GM12878 (cell line): ENCODE results near the gene PPT2. TPM values are rescaled to one million over a fixed set of nuclear protein-coding genes. Genes with fewer than 3 reads are reported as not detected.

Source experiments
- ATF3 ChIP-seq: IDR thresholded peaks from 2 replicates; pipeline ENCODE4 v1.6.1; 2011; ENCODE audit warnings: low read depth, mild to moderate bottlenecking, low read length, moderate library complexity, borderline replicate concordance; ENCODE audit errors: extremely low read depth
- BMI1 ChIP-seq: fragments of 450-650 bp; IDR thresholded peaks from 2 replicates; pipeline ENCODE4 v1.6.1; 2016; ENCODE audit warnings: mild to moderate bottlenecking, moderate library complexity, borderline replicate concordance
- CBX5 ChIP-seq: sonication (generic); IDR thresholded peaks from 2 replicates; pipeline ENCODE4 v1.6.1; 2016; ENCODE audit warnings: low read depth, moderate library complexity, mild to moderate bottlenecking, inconsistent platforms
- CREM ChIP-seq: IDR thresholded peaks from 2 replicates; pipeline ENCODE4 v1.6.1; 2014; ENCODE audit warnings: antibody characterized with exemption, low read depth
- FOXK2 ChIP-seq: fragments of 450-650 bp; IDR thresholded peaks from 2 replicates; pipeline ENCODE4 v1.6.1; 2017; ENCODE audit warnings: mild to moderate bottlenecking, moderate library complexity
- GABPA ChIP-seq: IDR thresholded peaks from 2 replicates; pipeline ENCODE4 v1.6.1; 2014; ENCODE audit warnings: antibody characterized with exemption, low read depth, mild to moderate bottlenecking, inconsistent platforms
- HDAC2 ChIP-seq: fragments of 200-600 bp; sonication (generic); IDR thresholded peaks from 2 replicates; pipeline ENCODE4 v1.6.1; 2017
- IKZF2 ChIP-seq, 2 experiments: fragments of 450-650 bp; IDR thresholded peaks; 2 replicates each; pipeline ENCODE4 v1.6.1; 2017; ENCODE audit warnings: mild to moderate bottlenecking in 2 of 2, moderate library complexity in 2 of 2
- MAX ChIP-seq: IDR thresholded peaks from 2 replicates; pipeline ENCODE4 v1.6.1; 2012; ENCODE audit warnings: low read depth, low read length, improper control_type of control experiment
- MEF2A ChIP-seq: IDR thresholded peaks from 2 replicates; pipeline ENCODE4 v1.6.1; 2011; ENCODE audit warnings: low read depth, mild to moderate bottlenecking, low read length, moderate library complexity; ENCODE audit not compliant: insufficient read depth
- MLLT1 ChIP-seq: fragments of 450-650 bp; IDR thresholded peaks from 2 replicates; pipeline ENCODE4 v1.6.1; 2016; ENCODE audit warnings: mild to moderate bottlenecking
- MXI1 ChIP-seq: fragments of 150-350 bp; IDR thresholded peaks from 2 replicates; pipeline ENCODE4 v1.6.1; 2011; ENCODE audit warnings: low read depth, mild to moderate bottlenecking, inconsistent platforms, low read length, improper control_type of control experiment
- SMARCA5 ChIP-seq: fragments of 450-650 bp; IDR thresholded peaks from 2 replicates; pipeline ENCODE4 v1.6.1; 2017; ENCODE audit warnings: mild to moderate bottlenecking
- SMC3 ChIP-seq: IDR thresholded peaks from 2 replicates; pipeline ENCODE4 v1.6.1; 2011; ENCODE audit warnings: low read length, improper control_type of control experiment, borderline replicate concordance
- SRF ChIP-seq, 2 experiments: IDR thresholded peaks; 2 replicates each; pipeline ENCODE4 v1.6.1; 2011; ENCODE audit warnings: low read depth in 2 of 2, low read length in 2 of 2, mild to moderate bottlenecking in 1 of 2, moderate library complexity in 1 of 2
- TCF3 ChIP-seq: IDR thresholded peaks from 2 replicates; pipeline ENCODE4 v1.6.1; 2012; ENCODE audit warnings: low read depth, mild to moderate bottlenecking, low read length, borderline replicate concordance; ENCODE audit not compliant: insufficient read depth
- ZBTB11 ChIP-seq: fragments of 450-650 bp; formaldehyde crosslinking; IDR thresholded peaks from 2 replicates; pipeline ENCODE4 v1.5.0; 2022; ENCODE audit warnings: mild to moderate bottlenecking, missing genetic modification characterization
- ZNF207 ChIP-seq: fragments of 450-650 bp; IDR thresholded peaks from 2 replicates; pipeline ENCODE4 v1.6.1; 2014; ENCODE audit warnings: antibody characterized with exemption, mild to moderate bottlenecking, borderline replicate concordance
- polyA plus RNA-seq, 11 experiments: library from polyadenylated mRNA; depleted of rRNA in 4 of 11; unstranded in 6 of 11; stranded (reverse) in 5 of 11; fragments of >200 nt; fragmentation: Nextera tagmentation in 4 of 11; fragmentation: Illumina TruSeq in 1 of 11; extraction: Ambion mirVana in 4 of 11; extraction: Trizol in 1 of 11; gene quantifications; 1 replicate in 1 of 11; 2 replicates in 10 of 11; pipeline versions ENCODE4 v1.2.1 to v1.2.3, GENCODE V29; 2011 to 2016; ENCODE audit warnings: inconsistent platforms in 2 of 11, missing spikeins in 2 of 11, low read depth in 1 of 11
- total RNA-seq, 4 experiments: library from RNA; depleted of rRNA in 3 of 4; stranded (reverse); fragments of >200 nt in 3 of 4; fragmentation: Illumina TruSeq in 1 of 4; extraction: Trizol in 1 of 4; gene quantifications; 2 replicates each; pipeline versions ENCODE4 v1.2.1 to v1.2.3, GENCODE V29; 2013 to 2021
- TF ChIP-seq, protein P1 (sequence below), 3 experiments: IDR thresholded peaks in 2 of 3; conservative IDR thresholded peaks in 1 of 3; 2 replicates each; pipeline ENCODE4 v1.5.1; 2011; ENCODE audit warnings: low read depth in 3 of 3, low read length in 3 of 3, mild to moderate bottlenecking in 3 of 3, control low read depth in 2 of 3, moderate library complexity in 2 of 3, inconsistent platforms in 1 of 3, mixed read lengths in 1 of 3; ENCODE audit not compliant: control insufficient read depth in 2 of 3, insufficient read depth in 1 of 3; ENCODE audit errors: extremely low read depth in 1 of 3

The PPT2 gene
- total and polyA plus RNA-seq, 10 of the 15 experiments (the other 5 are each of a cell fraction or from before 2014, with no cell fraction given), result 1.3 to 25.5 (median 5.5) TPM

- TF ChIP-seq ATF3, result peak; percentile 27; the same call in 1 of the 2 replicates
- peak; percentile 63; the same call in 1 of the 2 replicates for TF ChIP-seq MXI1
- TF ChIP-seq BMI1, result no peak
- no peak for TF ChIP-seq CBX5
- TF ChIP-seq CREM, result peak; percentile 58
- no peak for TF ChIP-seq TCF3
- no peak for TF ChIP-seq ZBTB11 (CRISPR knock-in tag)
- peak; percentile 59; the same call in 1 of the 2 replicates for TF ChIP-seq MLLT1
- no peak for TF ChIP-seq MEF2A
- TF ChIP-seq, protein P1, sequence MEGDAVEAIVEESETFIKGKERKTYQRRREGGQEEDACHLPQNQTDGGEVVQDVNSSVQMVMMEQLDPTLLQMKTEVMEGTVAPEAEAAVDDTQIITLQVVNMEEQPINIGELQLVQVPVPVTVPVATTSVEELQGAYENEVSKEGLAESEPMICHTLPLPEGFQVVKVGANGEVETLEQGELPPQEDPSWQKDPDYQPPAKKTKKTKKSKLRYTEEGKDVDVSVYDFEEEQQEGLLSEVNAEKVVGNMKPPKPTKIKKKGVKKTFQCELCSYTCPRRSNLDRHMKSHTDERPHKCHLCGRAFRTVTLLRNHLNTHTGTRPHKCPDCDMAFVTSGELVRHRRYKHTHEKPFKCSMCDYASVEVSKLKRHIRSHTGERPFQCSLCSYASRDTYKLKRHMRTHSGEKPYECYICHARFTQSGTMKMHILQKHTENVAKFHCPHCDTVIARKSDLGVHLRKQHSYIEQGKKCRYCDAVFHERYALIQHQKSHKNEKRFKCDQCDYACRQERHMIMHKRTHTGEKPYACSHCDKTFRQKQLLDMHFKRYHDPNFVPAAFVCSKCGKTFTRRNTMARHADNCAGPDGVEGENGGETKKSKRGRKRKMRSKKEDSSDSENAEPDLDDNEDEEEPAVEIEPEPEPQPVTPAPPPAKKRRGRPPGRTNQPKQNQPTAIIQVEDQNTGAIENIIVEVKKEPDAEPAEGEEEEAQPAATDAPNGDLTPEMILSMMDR (IDR thresholded peaks at IDR 0.05 in 2 of 3, conservative IDR thresholded peaks at IDR 0.05 in 1 of 3; ENCODE audit: control insufficient read depth in 2 of 3, extremely low read depth in 1 of 3, insufficient read depth in 1 of 3, low read depth in 3 of 3, low read length in 3 of 3), result no peak
- TF ChIP-seq GABPA, result peak; percentile 52; the same call in 1 of the 2 replicates
- no peak for TF ChIP-seq ZNF207
- TF ChIP-seq SMARCA5, result 0 out of 2 replicates have a peak, but pooled peaks have one; percentile 10
- no peak for TF ChIP-seq SRF (IDR thresholded peaks at IDR 0.05; ENCODE audit: low read depth in 2 of 2, low read length in 2 of 2)
- TF ChIP-seq MAX, result 0 out of 2 replicates have a peak, but pooled peaks have one; percentile 36
- TF ChIP-seq FOXK2, result no peak
- no peak for TF ChIP-seq HDAC2
- TF ChIP-seq SMC3, result no peak
- no peak for TF ChIP-seq IKZF2 (IDR thresholded peaks at IDR 0.05)
Observed at GRCh38 chr6:32127717-32128592, 26.0 kb upstream of the PPT2 start, which contains the start of gene ATF6B (continued).
